ENCODE results near the gene DUS1L. TPM values are rescaled to one million over a fixed set of nuclear protein-coding genes. Genes with fewer than 3 reads are reported as not detected.

DUS1L gene
- total and polyA plus RNA-seq, 2 experiments from 2014 or later, result 66.0 to 122 TPM

GRCh38 chr17:82029391-82029790, 36.2 kb downstream of the DUS1L start:
- Histone ChIP-seq H3F3A (replicated peaks; ENCODE audit: low read depth) (peaks cover 10% of the 10 kb centered on the region), H3K79me2 (replicated peaks; ENCODE audit: insufficient read depth) (peaks cover 8% of the 10 kb centered on the region; the same call in 1 of the 2 replicates), H3K27me3 (ENCODE audit: insufficient read depth) (no peaks in the 10 kb centered on the region), H2AFZ (no peak overlapping the region), H4K20me1 (replicated peaks; ENCODE audit: insufficient read depth) (no peaks in the 10 kb centered on the region), H3K9me2 (ENCODE audit: insufficient read depth) (no peaks in the 10 kb centered on the region), H3K4me3 (no peak overlapping the region), H3K36me3 (ENCODE audit: insufficient read depth) (no peaks in the 10 kb centered on the region), H3K27ac (ENCODE audit: low read depth) (no peak overlapping the region), H3K4me2 (no peak overlapping the region), H3K4me1 (ENCODE audit: insufficient read depth) (peaks cover 8% of the 10 kb centered on the region; the same call in 1 of the 2 replicates)
- no peak for TF ChIP-seq EZH2 (IDR thresholded peaks at IDR 0.05; ENCODE audit: low read depth, unreplicated experiment)
- no peak for TF ChIP-seq CREB1 (CRISPR knock-in tag; IDR thresholded peaks at IDR 0.05; ENCODE audit: low read depth)
- TF ChIP-seq, protein P1, sequence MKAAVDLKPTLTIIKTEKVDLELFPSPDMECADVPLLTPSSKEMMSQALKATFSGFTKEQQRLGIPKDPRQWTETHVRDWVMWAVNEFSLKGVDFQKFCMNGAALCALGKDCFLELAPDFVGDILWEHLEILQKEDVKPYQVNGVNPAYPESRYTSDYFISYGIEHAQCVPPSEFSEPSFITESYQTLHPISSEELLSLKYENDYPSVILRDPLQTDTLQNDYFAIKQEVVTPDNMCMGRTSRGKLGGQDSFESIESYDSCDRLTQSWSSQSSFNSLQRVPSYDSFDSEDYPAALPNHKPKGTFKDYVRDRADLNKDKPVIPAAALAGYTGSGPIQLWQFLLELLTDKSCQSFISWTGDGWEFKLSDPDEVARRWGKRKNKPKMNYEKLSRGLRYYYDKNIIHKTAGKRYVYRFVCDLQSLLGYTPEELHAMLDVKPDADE (IDR thresholded peaks at IDR 0.05), result no peak
- Mint-ChIP-seq H3K36me3 (ENCODE audit: low read depth) (no peaks in the 10 kb centered on the region; the same call in none of the 3 replicates), H3K27me3 (ENCODE audit: insufficient read depth, low read depth, poor library complexity) (peaks cover 13% of the 10 kb centered on the region), H3K27ac (no peak overlapping the region), H3K9me3 (no peaks in the 10 kb centered on the region; the same call in 2 of the 3 replicates), H3K4me3 (peak overlapping the region; percentile 40; the same call in 1 of the 3 replicates), H3K4me1 (peaks cover 11% of the 10 kb centered on the region)
- no peak for DNase-seq (ENCODE audit: low spot score)
- no peak for ATAC-seq

DNA sequence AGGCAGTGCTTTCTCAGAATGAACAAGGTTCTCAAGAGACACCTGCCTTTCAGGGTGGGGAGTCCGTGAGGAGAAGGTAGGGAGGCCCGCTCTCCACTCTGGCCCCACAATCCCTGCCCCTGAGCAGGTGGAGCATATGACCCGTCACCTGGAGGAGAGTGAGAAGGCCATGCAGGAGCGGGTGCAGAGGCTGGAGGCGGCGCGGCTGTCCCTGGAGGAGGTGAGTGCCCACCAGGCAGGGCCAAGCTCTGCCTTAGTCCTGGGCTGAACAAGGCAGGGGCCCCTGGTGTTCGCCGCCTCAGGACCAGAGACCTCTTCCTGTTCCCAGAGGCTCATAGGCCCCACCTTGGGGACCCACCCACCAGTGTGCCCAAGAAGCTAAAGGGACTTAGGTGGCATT, 36.6 kb downstream of the DUS1L start:
- no peaks in the 10 kb centered on the region for H3K36me3 ChIP-seq (ENCODE audit: insufficient read depth)
- Mint-ChIP-seq H3K4me3 (no peak overlapping the region), H3K27me3 (ENCODE audit: insufficient read depth, low read depth, poor library complexity) (peaks cover 17% of the 10 kb centered on the region), H3K4me1 (peaks cover 10% of the 10 kb centered on the region), H3K9me3 (no peaks in the 10 kb centered on the region; the same call in 2 of the 3 replicates), H3K36me3 (ENCODE audit: low read depth) (no peaks in the 10 kb centered on the region; the same call in none of the 3 replicates), H3K27ac (no peak overlapping the region)
- no peak for DNase-seq (ENCODE audit: low spot score)
- peaks cover 8% of the 10 kb centered on the region; the same call in 1 of the 2 replicates for H3K79me2 ChIP-seq (replicated peaks; ENCODE audit: insufficient read depth)
- H4K20me1 ChIP-seq (replicated peaks; ENCODE audit: insufficient read depth), result no peaks in the 10 kb centered on the region
- no peaks in the 10 kb centered on the region for H3K9me2 ChIP-seq (ENCODE audit: insufficient read depth)
- no peak overlapping the region for H3K27ac ChIP-seq (ENCODE audit: low read depth)
- H3K4me3 ChIP-seq, result no peak overlapping the region
- no peaks in the 10 kb centered on the region for H3K27me3 ChIP-seq (ENCODE audit: insufficient read depth)
- no peak for ATAC-seq
- no peak overlapping the region for H3K4me2 ChIP-seq
- H3F3A ChIP-seq (replicated peaks; ENCODE audit: low read depth), result peaks cover 13% of the 10 kb centered on the region
- no peak overlapping the region for H2AFZ ChIP-seq
- no peak for TF ChIP-seq EZH2 (IDR thresholded peaks at IDR 0.05; ENCODE audit: low read depth, unreplicated experiment)
- no peak for TF ChIP-seq JUNB (IDR thresholded peaks at IDR 0.05; ENCODE audit: unreplicated experiment)
- no peak for TF ChIP-seq ZNF331 (CRISPR knock-in tag; IDR thresholded peaks at IDR 0.05; ENCODE audit: low read depth)
- TF ChIP-seq EZH2phosphoT487 (IDR thresholded peaks at IDR 0.05; ENCODE audit: unreplicated experiment), result no peak
- TF ChIP-seq CREB1 (CRISPR knock-in tag; IDR thresholded peaks at IDR 0.05; ENCODE audit: low read depth), result no peak
- TF ChIP-seq, protein P2, sequence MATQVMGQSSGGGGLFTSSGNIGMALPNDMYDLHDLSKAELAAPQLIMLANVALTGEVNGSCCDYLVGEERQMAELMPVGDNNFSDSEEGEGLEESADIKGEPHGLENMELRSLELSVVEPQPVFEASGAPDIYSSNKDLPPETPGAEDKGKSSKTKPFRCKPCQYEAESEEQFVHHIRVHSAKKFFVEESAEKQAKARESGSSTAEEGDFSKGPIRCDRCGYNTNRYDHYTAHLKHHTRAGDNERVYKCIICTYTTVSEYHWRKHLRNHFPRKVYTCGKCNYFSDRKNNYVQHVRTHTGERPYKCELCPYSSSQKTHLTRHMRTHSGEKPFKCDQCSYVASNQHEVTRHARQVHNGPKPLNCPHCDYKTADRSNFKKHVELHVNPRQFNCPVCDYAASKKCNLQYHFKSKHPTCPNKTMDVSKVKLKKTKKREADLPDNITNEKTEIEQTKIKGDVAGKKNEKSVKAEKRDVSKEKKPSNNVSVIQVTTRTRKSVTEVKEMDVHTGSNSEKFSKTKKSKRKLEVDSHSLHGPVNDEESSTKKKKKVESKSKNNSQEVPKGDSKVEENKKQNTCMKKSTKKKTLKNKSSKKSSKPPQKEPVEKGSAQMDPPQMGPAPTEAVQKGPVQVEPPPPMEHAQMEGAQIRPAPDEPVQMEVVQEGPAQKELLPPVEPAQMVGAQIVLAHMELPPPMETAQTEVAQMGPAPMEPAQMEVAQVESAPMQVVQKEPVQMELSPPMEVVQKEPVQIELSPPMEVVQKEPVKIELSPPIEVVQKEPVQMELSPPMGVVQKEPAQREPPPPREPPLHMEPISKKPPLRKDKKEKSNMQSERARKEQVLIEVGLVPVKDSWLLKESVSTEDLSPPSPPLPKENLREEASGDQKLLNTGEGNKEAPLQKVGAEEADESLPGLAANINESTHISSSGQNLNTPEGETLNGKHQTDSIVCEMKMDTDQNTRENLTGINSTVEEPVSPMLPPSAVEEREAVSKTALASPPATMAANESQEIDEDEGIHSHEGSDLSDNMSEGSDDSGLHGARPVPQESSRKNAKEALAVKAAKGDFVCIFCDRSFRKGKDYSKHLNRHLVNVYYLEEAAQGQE (IDR thresholded peaks at IDR 0.05; ENCODE audit: unreplicated experiment), result no peak
- TF ChIP-seq ZNF114 (CRISPR knock-in tag; IDR thresholded peaks at IDR 0.05), result no peak
- TF ChIP-seq, protein P1 (IDR thresholded peaks at IDR 0.05), result no peak
- H3K4me1 ChIP-seq (ENCODE audit: insufficient read depth), result peaks cover 6% of the 10 kb centered on the region; the same call in 1 of the 2 replicates

All from GM23338 (cell line).